Lower leg skin (tissue), 4 donors: ENCODE results near the gene ISM1. TPM values are rescaled to one million over a fixed set of nuclear protein-coding genes. Genes with fewer than 3 reads are reported as not detected.
A peak's percentile ranks its signal among the peaks of the same experiment; 100 is the strongest.

Experiments
- DNase-seq, 2 donors: peaks; one replicate each; pipeline ENCODE4 v3.0.0-alpha.2; 2019; ENCODE audit warnings: low spot score in 2 of 2
- H3K4me3 ChIP-seq: fragments of 200-600 bp; sonication (generic); 2 replicates; pipeline ENCODE4 v1.5.1; 2017; ENCODE audit warnings: mild to moderate bottlenecking, low read depth; ENCODE audit not compliant: poor library complexity, severe bottlenecking
- POLR2A ChIP-seq, 2 donors: fragments of 450-650 bp; IDR thresholded peaks; one replicate each; pipeline ENCODE4 v1.6.1; 2016 to 2017; ENCODE audit warnings: antibody characterized with exemption in 2 of 2, mild to moderate bottlenecking in 1 of 2, moderate library complexity in 1 of 2
- WGBS, 2 donors: methylation state at CpG; one replicate each; pipeline ENCODE4 v1.1.5; 2018; 5-methylcytosine and 5-hydroxymethylcytosine counted together
- intact Hi-C: fragments of 100-400 bp; cut with DNase I; formaldehyde crosslinking; loops from one replicate; pipeline ENCODE4 v1.15.0; 2023; ENCODE audit warnings: low total_unique reads
- total RNA-seq, 4 donors: library from RNA; depleted of rRNA; stranded (reverse); fragments of >200 nt; gene quantifications; one replicate each; pipeline ENCODE4 v1.1.0, GENCODE V29; 2016
- TF ChIP-seq, protein P1 (sequence below), 3 donors: fragments of 450-650 bp; IDR thresholded peaks; one replicate each; pipeline ENCODE4 v1.5.1; 2016; ENCODE audit warnings: antibody characterized with exemption in 3 of 3, mild to moderate bottlenecking in 3 of 3, moderate library complexity in 2 of 3

Gene ISM1
- total RNA-seq, 4 donors from 2014 or later, result 12.4 to 27.6 (median 24.1) TPM

DNA sequence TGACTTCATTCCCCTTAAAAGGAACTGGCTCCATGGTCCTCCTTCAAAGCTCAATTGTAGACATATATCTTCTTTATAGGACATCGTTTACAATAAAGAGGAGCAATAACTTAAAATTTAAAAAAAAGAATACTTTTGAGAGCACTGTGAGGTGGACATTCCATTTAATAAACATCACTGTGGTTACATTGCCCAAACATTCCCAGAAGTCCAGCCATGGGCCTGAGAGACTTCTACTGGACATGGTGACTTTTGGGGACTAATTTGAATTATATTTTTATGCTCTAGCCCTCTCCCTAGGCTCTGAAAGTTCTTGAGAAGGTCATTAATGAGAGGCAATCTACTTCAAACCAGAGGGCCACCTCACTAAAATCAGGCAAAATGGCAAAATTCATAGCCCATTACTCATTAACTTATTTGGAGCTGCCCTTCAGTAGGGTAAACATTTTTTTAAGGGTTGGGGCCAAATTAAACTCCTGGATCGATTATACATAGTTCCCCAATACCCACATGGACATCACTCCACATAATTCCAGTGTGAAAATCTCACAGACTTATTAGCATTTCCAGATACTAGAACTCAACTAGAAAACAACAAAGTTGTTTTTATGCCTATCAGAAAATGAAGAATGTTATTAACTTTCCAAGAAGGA, 17.1 kb downstream of the ISM1 start:
- whole genome bisulfite sequencing, 2 donors, result 82 to 88% methylated on average over 2 of the region's 2 CpGs
- TF ChIP-seq, protein P1, sequence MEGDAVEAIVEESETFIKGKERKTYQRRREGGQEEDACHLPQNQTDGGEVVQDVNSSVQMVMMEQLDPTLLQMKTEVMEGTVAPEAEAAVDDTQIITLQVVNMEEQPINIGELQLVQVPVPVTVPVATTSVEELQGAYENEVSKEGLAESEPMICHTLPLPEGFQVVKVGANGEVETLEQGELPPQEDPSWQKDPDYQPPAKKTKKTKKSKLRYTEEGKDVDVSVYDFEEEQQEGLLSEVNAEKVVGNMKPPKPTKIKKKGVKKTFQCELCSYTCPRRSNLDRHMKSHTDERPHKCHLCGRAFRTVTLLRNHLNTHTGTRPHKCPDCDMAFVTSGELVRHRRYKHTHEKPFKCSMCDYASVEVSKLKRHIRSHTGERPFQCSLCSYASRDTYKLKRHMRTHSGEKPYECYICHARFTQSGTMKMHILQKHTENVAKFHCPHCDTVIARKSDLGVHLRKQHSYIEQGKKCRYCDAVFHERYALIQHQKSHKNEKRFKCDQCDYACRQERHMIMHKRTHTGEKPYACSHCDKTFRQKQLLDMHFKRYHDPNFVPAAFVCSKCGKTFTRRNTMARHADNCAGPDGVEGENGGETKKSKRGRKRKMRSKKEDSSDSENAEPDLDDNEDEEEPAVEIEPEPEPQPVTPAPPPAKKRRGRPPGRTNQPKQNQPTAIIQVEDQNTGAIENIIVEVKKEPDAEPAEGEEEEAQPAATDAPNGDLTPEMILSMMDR (IDR thresholded peaks at IDR 0.05), result no peak
- TF ChIP-seq POLR2A (IDR thresholded peaks at IDR 0.05), result no peak
- intact Hi-C loops, result no loop called here
- no peak for DNase-seq
- H3K4me3 ChIP-seq, result no peak overlapping the region

DNA sequence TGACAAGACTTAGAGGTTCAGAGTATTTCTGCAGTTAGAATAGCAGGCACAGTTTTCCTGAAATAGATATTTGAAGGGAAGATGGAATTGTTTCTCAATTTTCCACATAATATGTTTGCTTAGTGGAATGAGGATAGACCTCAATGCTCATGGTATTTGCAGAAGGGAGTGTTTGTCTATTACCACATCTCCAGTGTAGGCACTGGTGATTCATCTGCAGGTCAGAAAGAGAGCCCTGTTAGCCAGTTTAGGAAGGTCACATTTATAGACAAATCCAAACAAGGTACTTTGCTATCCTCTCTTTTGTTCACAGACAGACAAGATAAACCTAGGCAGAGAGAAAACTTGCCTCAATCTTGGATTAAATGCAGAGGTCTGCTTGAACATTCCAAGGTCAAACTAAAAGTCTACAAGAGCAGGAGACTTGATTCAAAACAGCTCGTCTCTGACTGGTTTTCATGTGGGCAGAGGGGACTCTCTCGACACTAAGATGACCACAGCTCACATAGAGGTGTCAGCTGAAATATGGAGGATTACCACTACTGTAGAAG, 22.8 kb downstream of the ISM1 start:
- TF ChIP-seq, protein P1 (IDR thresholded peaks at IDR 0.05), result peak in 1 of 3 donors; percentile 35
- no peak for TF ChIP-seq POLR2A (IDR thresholded peaks at IDR 0.05)
- intact Hi-C loops, result no loop called here

DNA sequence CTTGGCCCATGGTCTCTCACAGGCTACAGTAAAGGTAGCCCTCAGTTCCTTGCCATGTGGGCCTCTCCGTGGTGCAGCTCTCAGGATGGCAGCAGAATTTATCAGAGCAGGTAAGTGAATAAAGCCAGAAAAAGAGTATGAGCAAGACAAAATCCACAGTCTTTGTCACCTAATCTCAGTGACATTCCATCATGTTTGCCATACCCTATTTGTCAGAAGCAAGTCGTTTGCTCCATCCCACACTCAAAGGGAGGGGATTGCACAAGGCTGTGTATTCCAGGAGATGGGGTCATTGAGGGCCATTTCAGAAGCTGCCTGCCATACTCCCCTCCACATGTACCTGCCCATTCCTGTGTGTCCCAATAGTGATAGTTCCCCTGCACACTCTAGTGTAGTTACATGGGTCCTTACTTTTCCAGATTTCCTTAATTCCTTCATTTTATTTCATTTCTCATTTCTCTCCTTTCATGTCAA, 24.2 kb downstream of the ISM1 start:
- WGBS, 2 donors, result 79 to 80% methylated on average over 2 of the region's 2 CpGs
- no peak for DNase-seq
- no peak overlapping the region for H3K4me3 ChIP-seq
- no peak for TF ChIP-seq POLR2A (IDR thresholded peaks at IDR 0.05)
- TF ChIP-seq, protein P1 (IDR thresholded peaks at IDR 0.05), result no peak
- intact Hi-C loops, result no loop called here

More for the DNA sequence above, 22.8 kb downstream of the ISM1 start:
- DNase-seq, result no peak
- H3K4me3 ChIP-seq, result no peak overlapping the region
- WGBS, 2 donors, result 80 to 89% methylated on average over 2 of the region's 2 CpGs

DNA sequence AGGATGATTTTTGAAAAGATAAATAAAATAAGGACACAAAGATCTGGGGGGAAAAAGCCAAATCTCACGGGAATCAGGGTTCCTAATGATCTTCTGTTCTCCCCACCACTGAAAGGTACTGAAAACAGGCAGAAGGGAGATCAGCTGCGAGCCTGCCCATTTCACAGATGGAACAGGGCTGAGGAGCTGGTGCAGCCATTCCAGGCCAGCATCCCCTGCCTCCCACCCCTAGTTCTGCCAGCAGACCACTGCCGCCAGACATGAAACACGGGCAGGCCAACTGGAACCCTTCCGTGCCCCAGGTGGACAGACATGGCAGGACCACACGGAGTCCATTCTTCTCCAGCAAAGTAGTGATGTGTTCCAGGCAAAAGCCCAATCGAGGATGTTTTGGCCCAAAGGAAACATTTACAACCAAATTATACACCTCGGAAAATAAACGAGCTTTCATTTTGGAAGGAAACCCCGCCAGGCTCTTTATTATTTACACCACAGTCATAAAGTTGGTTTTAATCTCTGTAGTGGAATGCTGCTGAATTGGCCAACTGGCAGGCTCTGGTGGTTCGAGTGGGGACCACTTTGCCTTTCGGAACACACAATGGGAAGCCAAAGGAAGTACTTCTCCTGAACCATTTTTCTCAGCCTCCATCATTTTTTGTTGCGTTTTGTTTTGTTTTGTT, 28.2 kb downstream of the ISM1 start:
- no peak for DNase-seq
- TF ChIP-seq, protein P1 (IDR thresholded peaks at IDR 0.05), result no peak
- TF ChIP-seq POLR2A (IDR thresholded peaks at IDR 0.05), result no peak
- no peak overlapping the region for H3K4me3 ChIP-seq
- WGBS, 2 donors, result 60 to 63% methylated on average over 13 of the region's 13 CpGs
- intact Hi-C loops, result no loop called here

DNA sequence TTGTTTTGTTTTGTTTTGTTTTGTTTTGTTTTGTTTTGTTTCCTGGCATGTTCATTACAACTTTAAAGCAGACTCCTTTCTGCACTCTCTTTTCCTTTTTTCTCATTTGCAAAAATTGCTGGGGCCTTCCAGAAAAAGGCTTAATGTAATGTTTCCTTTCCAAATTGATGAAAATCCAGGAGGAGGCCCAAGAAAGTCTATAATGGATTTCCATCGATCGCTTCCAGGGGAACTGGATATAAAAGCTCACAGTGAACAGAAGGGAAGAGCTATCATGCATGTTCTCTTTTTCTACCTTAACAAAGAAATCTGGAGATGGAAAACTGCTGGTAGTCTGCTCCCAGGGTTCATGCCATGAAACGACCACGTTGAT, 28.7 kb downstream of the ISM1 start:
- TF ChIP-seq POLR2A (IDR thresholded peaks at IDR 0.05), result no peak
- TF ChIP-seq, protein P1 (IDR thresholded peaks at IDR 0.05), result no peak
- H3K4me3 ChIP-seq, result no peak overlapping the region
- 52 to 78% methylated on average over 4 of the region's 4 CpGs for WGBS, 2 donors
- no peak for DNase-seq
- intact Hi-C loops, result no loop called here
